Right ventricle myocardium inferior (tissue), 1 donor: Measurements from ENCODE around the gene ARHGAP32. TPM values are rescaled to one million over a fixed set of nuclear protein-coding genes. Genes with fewer than 3 reads are reported as not detected.
"Not testable (repeated sequence)": the region's sequence is repeated elsewhere in the genome, so short reads cannot be mapped to it uniquely, and the experiment has no call there.

Source experiments
- ATAC-seq: fragments of 200-7000 bp; cut with Tn5 transposase; one replicate; pipeline ENCODE4 v1.9.1; 2020; ENCODE audit warnings: mild to moderate bottlenecking, moderate library complexity
- DNase-seq: peaks from one replicate; pipeline ENCODE4 v3.0.0; 2021; ENCODE audit errors: missing footprints
- intact Hi-C: fragments of 100-400 bp; cut with DNase I; formaldehyde crosslinking; loops from one replicate; pipeline ENCODE4 v1.11.0; 2022
- total RNA-seq: library from RNA; stranded (reverse); fragmentation: NEBNext Ultra II Directional; extraction: Animal tissue kit (Norgen Biotek cat#: 25700); gene quantifications from one replicate; pipeline ENCODE4 v1.2.1, GENCODE V29; 2021
- donor health status: DM: no; HTN: yes; CAD: no; lungs with severe emphysema.

The ARHGAP32 gene
- total RNA-seq, 1 donor from 2014 or later = 6.4 TPM

GRCh38 chr11:129141748-129142523 lies 50.2 kb downstream of the ARHGAP32 start:
- DNase-seq (no peak), ATAC-seq (no peak)
- intact Hi-C loops = no loop called here

GRCh38 chr11:129131316-129131715 lies 60.8 kb downstream of the ARHGAP32 start:
- DNase-seq (no peak), ATAC-seq (no peak)
- intact Hi-C loops = no loop called here

DNA sequence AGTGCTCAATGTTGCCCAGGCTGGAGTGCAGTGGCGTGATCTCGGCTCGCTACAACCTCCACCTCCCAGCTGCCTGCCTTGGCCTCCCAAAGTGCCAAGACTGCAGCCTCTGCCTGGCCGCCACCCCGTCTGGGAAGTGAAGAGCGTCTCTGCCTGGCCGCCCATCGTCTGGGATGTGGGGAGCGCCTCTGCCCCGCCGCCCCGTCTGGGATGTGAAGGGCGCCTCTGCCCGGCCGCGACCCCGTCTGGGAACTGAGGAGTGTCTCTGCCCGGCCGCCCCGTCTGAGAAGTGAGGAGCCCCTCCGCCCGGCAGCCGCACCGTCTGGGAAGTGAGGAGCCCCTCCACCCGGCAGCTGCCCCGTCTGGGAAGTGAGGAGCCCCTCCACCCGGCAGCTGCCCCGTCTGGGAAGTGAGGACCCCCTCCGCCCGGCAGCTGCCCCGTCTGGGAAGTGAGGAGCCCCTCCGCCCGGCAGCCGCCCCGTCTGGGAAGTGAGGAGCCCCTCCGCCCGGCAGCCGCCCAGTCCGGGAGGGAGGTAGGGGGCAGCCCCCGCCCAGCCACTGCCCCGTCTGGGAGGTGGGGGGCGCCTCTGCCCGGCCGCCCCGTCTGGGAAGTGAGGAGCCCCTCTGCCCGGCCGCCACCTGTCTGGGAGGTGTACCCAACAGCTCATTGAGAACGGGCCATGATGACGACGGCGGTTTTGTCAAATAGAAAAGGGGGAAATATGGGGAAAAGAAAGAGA lies 63.1 kb downstream of the ARHGAP32 start:
- DNase-seq, ATAC-seq: not testable (repeated sequence)
- intact Hi-C loops = loop anchor here (10.0 kb wide), 1 partner anchor 616 kb away; no protein-coding TSS in a partner anchor

DNA sequence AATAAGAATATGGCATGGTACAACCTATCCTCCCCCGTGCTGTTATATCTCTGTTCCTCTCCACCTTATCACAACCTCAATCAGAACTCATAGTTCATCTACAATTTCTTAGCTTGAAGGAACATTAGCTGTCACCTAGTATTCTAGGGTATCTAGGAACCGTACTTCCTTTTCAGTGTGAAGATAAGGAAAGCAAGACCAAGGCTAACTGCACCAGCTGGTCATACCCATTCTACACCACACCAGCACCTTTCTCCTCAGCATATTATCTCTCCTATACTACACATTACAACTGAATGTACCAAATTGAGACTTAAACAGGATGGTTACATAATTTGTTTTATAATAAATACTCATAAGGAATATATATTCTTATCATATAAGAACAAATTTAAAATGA lies 73.1 kb downstream of the ARHGAP32 start:
- DNase-seq (no peak), ATAC-seq (no peak)
- intact Hi-C loops = no loop called here

GRCh38 chr11:129117595-129118350 lies 74.4 kb downstream of the ARHGAP32 start:
- DNase-seq (no peak), ATAC-seq (no peak)
- intact Hi-C loops = loop anchor here (1.0 kb wide), 1 partner anchor 213 kb away; no protein-coding TSS in a partner anchor

- ATAC-seq (no peak), DNase-seq (no peak)
- intact Hi-C loops = no loop called here
Observed at GRCh38 chr11:129115652-129116586, 76.2 kb downstream of the ARHGAP32 start.

DNA sequence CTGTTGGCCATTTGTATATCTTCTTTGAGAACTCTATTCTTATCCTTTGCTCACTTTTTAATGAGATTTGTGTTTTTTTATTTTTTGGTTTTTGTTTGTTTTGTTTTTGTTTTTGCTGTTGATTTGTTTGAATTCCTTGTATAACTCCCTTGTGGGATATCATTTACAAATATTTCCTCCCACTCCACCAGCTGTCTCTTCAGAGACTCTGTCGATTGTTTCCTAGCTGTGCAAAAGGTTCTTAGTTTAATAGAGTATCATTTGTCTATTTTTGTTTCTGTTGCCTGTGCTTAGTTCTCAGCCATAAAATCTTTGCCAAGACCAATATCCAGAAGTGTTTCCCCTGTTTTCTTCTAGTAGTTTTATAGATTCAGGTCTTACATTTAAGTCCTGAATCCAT lies 82.4 kb downstream of the ARHGAP32 start:
- ATAC-seq (no peak), DNase-seq (no peak)
- intact Hi-C loops = no loop called here

GRCh38 chr11:129106788-129107187 lies 85.3 kb downstream of the ARHGAP32 start:
- DNase-seq (no peak), ATAC-seq (no peak)
- intact Hi-C loops = no loop called here

GRCh38 chr11:129102756-129103155 lies 89.4 kb downstream of the ARHGAP32 start:
- no peak for DNase-seq
- ATAC-seq = no peak
- intact Hi-C loops = no loop called here

- DNase-seq (no peak), ATAC-seq (no peak)
- intact Hi-C loops = no loop called here
Observed at GRCh38 chr11:129102225-129102624, 89.9 kb downstream of the ARHGAP32 start.

DNA sequence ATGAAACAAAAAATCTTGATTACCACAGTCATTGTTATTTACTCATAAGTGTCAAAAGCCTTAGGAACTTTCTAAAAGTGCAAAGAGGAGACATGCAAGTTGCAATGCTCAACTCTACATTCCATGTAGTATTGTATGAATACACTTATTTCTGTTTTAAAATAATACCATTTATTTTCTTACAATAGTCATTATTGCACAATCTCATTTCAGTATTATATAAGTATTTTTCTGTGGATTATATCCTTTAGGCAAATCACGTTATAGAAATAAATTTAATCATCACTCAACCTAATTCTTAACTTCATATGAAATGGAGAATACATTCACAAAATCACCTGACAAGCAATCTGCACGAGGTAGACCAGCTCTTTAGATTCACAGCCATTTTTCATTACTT lies 98.8 kb downstream of the ARHGAP32 start:
- intact Hi-C loops = no loop called here
- DNase-seq = no peak
- ATAC-seq = no peak

DNA sequence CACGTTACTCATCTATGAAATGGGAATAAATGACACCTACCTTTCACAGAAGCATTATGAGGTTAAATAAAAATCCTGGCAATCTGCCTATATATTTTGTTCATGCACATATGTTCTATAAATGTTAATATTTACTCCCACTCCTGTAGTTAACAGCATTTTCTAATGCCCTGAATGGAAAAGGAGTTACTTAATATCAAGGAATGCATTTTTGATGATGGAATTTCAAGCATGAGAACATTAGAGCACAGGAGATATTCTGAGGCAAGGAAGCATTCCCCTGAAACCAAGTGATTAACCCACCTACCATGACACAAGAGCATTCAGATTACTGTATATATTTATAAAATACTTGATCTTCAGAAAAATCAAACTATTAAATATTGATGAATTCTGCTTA lies 102.1 kb downstream of the ARHGAP32 start:
- no peak for DNase-seq
- ATAC-seq = no peak
- intact Hi-C loops = no loop called here

DNA sequence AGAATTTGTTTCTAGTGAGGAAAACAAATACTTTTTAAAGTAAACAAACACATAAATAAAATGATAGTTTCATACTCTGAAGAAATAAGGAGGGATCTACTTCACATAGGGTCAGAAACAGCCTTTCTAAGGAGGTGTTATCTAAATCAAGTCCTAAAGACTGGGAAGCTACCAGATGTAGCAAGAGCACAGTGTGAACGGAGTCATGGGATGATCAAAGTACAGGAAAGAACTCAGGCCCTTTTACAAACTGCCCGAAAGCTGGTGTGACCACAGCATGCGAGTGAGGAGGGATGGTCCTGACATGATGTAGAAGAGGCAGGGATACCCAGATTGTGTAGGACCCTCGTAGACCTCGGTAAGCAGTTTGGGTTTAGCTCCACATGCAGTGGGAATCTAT lies 102.8 kb downstream of the ARHGAP32 start:
- intact Hi-C loops = no loop called here
- ATAC-seq = no peak
- no peak for DNase-seq

DNA sequence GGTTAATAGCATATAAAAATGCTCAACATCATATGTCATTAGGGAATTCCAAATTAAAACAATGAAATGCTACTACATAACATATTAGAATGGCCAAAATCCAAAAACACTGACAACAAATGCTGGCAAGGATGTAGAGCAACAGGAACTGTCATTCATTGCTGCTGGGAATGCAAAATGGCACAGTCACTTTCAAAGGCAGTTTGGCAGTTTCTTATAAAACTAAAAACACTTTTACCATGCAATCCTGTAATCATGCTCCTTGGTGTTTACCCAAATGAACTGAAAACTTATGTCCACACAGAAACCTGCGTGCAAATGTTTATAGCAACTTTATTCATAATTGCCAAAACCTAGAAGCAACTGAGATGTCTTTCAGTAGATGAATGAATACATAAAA lies 105.1 kb downstream of the ARHGAP32 start:
- ATAC-seq (no peak), DNase-seq (no peak)
- intact Hi-C loops = no loop called here

DNA sequence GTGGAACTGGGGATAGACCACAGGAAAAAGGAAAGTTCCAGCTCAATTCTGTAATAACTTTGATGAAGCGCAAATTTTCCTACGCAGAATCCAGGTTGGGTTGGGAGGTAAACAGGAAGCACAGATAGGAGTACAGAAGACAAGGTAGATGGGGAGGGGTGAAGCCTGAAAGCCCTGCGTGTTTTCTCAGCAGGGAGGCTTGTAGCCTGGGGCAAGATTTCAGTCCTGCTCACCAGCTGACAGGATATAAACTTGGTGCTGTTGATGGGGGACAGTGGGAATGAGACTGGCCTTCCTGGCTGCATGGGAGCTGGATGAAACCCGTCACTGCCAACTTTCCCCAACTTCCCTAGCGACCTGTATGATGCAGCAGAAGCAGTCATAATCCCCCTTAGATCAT lies 114.9 kb downstream of the ARHGAP32 start:
- intact Hi-C loops = no loop called here

GRCh38 chr11:129075757-129076156 lies 116.4 kb downstream of the ARHGAP32 start:
- intact Hi-C loops = no loop called here
- ATAC-seq = no peak
- DNase-seq = no peak

More for the DNA sequence above, 114.9 kb downstream of the ARHGAP32 start:
- ATAC-seq = no peak
- DNase-seq = no peak

DNA sequence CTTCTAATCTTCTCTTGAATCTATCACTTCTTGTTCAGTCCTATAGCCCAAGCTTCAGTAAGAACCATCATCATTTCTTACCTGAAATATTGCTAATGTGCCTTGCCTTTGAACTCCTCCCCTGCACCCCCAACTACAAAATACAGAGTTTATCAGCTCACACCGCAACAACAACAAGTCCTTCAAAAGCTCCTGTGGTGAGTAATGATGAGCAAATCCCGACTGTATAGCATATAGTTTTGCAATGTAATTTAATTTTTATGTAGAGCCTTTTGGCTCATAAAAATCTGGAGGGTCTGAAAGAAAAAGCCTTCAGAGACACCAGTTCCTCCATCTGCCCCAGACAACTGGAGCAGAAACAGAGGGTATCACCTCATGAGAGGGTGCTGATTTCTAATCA lies 124.7 kb downstream of the ARHGAP32 start:
- ATAC-seq (no peak), DNase-seq (no peak)
- intact Hi-C loops = no loop called here

DNA sequence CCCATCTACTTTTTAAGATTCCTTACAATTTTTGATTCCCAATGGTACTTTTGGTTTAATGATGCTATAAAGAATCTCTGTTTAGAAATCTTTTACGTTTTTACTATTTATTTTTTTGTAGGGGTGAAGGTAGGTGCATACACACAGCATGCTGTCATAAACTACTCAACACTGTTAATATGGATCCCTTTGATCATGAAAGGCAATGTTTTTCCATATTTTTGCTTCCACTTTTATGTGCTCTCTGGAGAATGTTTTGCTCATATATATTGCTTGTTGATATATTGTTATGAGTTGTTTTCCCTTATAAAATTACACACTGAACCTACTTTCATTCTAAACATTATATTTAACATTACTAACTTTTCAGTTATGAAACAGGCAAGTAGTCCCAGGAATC lies 125.9 kb downstream of the ARHGAP32 start:
- intact Hi-C loops = no loop called here
- no peak for ATAC-seq
- no peak for DNase-seq
